Kasumi-1 (cell line): ENCODE data around the gene CALD1.

Experiments used
- DNase-seq, 2 experiments: peaks; one replicate each; lab custom pipeline; 2025; lab: John Stamatoyannopoulos, UW

Gene CALD1

DNA sequence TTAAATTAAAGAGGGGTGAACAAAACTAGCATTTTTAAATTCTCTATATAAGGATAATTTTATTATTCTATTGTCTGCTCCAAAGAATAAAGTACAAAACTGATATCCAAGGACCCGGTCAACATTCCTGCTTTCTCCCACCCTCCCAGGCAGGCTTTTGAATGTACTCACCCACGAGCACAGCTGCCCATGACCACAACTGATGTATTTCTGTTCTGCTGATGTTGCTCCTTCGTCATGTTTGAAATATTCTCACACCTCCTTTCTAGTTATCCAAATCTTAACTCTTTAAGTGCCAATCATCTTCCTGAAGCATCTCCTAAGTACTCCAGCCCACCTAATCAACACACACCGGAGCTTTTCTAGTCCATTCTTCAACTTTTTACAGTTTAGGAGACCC is 46.7 kb downstream of the CALD1 start:
- no peak for DNase-seq

DNA sequence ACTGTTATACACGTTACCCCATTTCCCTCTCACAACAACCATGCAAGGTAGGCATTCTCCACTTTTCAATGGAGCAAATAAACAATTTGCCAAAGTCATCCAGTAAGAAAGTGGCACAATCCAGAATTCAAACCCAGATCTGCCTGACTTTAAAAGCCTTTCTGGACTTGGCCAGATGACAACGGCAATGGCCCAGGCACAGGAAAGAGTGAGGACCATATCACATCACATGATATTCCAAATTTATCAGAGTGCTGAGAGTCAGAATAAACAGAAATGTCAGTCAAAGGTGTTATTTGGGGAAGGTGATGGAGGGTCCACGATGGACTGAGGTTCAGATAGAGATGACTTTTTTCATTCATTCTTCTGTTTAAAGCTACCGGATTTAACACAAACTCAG is 48.0 kb downstream of the CALD1 start:
- no peak for DNase-seq

DNA sequence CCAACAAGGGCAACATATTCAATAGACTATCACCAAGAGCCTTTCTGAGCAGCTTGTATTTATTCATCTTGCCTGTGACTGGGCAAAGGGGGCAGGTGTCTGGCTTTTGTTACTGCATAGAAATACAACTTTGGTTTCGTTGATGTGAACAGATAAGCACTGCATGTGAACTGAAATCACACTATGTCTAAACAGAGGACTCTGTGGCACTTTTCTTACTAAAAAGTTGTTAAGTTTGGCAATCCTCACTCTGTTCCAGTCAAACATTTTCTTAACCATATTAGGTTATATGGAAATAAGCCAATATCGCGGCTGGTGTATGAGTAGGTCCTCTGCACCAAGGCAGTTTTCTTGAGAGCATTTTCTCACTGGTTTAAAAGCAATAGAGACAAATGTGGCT is 48.5 kb downstream of the CALD1 start:
- no peak for DNase-seq

- DNase-seq = no peak
These were observed 48.9 kb downstream of the CALD1 start for GRCh38 chr7:134828361-134828760.

GRCh38 chr7:134829380-134829986 is 50.0 kb downstream of the CALD1 start:
- no peak for DNase-seq

GRCh38 chr7:134831862-134832261 is 52.4 kb downstream of the CALD1 start:
- DNase-seq = no peak

- DNase-seq = no peak
These were observed 52.9 kb downstream of the CALD1 start for GRCh38 chr7:134832367-134832766.

DNA sequence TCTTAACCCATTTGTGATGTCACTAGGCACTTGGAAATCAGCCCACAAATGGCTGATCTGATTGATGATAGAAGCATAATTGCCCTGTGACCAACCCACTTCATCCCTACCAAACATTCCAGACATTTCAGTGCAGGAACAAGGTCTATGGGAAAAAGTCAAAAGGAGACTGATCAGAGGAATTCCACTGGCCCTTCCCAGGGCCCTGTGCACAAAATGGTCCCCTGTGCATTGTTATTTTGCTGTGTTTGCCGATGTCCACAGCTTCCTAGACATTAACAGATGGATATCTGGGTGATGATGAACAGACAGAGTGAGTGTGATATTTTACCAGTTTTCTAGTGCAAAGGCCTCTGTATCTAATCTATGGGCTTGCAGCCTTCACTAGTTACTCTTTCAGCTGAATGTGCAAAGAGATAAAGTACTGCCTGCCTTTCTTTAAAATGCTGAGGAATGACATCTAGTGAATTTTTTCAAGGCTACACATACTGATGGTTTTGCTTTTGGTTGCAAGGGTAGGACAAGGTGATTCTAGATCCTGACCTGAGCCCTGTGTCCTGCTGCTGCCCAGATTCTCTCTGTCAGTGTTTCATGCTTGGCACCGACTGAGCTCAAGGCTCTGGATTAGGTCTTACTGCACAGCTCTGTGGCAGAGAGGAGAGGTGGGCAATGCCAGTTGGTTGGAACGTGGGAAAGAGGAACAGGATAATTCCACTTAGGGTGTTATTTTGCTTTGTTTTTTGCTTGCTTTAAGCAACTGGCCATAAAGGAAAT is 55.4 kb downstream of the CALD1 start:
- no peak for DNase-seq

- no peak for DNase-seq
These were observed 56.0 kb downstream of the CALD1 start for GRCh38 chr7:134835463-134835823.

DNA sequence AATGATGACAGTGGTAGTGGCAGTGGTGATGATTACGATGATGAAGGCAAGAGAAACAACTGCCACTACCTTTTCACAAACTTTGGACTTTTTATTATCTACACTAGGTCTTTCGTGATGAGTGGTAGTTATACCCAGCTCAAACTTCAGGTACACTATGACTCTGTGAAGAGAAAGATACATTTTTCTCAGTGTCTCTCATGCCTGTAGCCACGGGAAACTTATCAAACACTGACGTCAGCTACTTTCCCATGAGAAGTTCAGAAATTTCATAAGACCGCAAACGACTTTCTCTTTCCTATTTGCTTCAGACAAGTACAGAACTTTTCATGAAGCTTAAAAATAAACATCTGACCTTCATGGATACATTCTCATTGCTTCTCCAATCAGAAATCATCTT is 57.0 kb downstream of the CALD1 start:
- DNase-seq = no peak

DNA sequence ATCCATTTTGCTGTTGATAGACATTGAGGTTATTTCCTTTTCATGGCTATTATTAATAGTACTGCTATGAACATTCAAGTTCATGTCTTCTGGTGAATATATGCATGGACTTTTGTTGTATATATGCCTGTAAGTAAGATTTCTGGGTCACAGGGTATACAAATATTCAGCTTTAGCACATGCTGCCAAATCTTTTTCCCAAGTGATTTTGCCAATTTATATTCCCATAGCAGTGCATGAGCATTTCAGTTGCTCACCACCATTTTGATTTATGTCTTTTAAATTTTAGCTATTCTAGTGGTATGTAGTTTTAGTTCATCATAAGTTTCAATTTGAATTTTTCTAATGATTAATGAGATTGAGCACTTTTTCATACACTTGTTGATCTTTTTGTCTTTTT is 59.9 kb downstream of the CALD1 start:
- DNase-seq = no peak

- no peak for DNase-seq
These were observed 62.6 kb downstream of the CALD1 start for GRCh38 chr7:134842062-134842461.

DNA sequence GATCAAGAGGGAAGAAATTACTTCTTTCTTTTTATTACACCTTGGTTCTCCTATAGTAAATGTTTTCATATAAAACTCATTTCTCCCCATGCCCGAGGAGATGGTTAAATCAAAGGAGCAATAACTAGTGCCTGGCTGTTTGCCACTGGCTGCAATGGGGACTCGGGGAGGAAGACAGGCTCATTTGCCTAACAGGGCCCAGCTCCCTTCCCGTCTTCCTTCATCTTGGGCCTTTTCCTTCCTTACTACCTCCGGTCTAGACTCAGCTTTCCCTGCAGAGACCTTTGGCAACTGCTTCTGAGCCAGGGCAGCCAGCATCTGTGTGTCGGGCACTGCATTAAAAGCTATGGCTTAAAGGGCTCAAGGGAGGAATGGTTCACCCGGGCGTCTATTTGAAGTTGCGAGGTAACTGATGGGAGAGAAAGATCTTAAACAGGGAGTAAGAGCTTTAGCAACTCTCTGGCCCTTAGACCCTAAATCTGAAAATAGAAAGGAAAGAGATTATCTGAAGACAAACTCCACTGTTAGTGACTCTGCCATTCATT is 63.5 kb downstream of the CALD1 start:
- DNase-seq = no peak

GRCh38 chr7:134844200-134844599 is 64.8 kb downstream of the CALD1 start:
- no peak for DNase-seq

GRCh38 chr7:134845461-134845860 is 66.0 kb downstream of the CALD1 start:
- DNase-seq = no peak

GRCh38 chr7:134847851-134848588 is 68.6 kb downstream of the CALD1 start:
- DNase-seq = no peak

DNA sequence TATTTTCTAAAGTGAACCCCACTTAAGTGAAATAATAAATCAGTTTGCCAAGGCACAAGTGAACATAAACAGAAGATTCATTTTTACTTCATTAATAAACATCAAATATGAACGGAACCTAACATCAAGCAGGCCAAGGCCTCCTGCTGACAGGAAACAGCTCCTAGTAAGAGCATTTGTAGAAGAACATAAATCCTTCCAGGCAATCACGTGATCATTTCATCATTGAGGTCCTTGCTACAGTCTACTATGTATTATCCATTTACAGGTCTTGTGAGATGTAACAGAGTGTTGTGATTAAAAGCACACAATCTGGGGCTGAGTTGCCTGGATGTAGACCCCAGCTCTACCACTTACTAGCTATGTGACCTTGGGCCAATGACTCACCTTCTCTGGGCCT is 70.6 kb downstream of the CALD1 start:
- DNase-seq = no peak

- no peak for DNase-seq
These were observed 71.7 kb downstream of the CALD1 start for GRCh38 chr7:134851141-134851540.

- no peak for DNase-seq
These were observed 73.2 kb downstream of the CALD1 start for GRCh38 chr7:134852625-134853024.

DNA sequence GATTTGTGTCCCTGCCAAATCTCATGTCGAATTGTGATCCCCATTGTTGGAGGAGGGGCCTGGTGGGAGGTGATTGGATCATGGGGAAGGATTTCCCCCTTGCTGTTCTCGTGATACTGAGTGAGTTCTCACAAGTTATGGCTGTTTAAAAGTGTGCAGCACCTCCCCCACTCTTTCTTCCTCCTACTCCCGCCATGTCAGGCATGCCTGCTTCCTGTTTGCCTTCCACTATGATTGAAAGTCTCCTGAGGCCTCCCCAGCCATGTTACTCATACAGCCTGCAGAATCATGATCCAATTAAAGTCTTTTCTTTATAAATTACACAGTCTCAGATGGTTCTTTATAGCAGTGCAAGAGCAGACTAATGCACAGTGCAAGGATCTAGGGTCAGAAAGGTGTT is 75.4 kb downstream of the CALD1 start:
- DNase-seq = peak in 1 of 2 experiments; percentile 20

DNA sequence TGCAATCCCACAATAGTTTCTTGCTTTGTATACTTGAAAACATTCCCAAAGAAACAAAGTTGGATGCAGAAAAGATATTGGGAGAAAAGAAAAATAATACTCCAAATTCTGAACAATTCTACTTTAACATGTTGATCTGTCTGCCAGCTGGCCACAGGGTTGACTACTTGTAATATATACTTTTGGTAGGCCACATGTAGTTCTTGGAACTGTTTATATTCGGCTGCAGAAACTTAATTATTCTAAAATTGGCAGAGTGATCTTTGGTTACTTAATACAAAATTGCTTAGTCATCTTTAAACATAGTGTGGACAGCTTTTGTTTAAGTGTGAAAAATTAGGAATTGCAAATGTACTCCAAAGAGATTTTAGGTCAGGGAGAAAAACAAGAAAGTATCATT is 76.0 kb downstream of the CALD1 start:
- DNase-seq = no peak

GRCh38 chr7:134856091-134856490 is 76.7 kb downstream of the CALD1 start:
- DNase-seq = no peak

GRCh38 chr7:134856691-134857090 is 77.3 kb downstream of the CALD1 start:
- DNase-seq = no peak
